Superior temporal gyrus (tissue), 1 donor: Measurements from ENCODE around the gene B3GNT4.
"Not testable (repeated sequence)": the region's sequence is repeated elsewhere in the genome, so short reads cannot be mapped to it uniquely, and the experiment has no call there.

Experiments used
- DNase-seq: peaks from one replicate; pipeline ENCODE4 v3.0.0-alpha.2; 2016; ENCODE audit errors: extremely low spot score

The B3GNT4 gene

DNA sequence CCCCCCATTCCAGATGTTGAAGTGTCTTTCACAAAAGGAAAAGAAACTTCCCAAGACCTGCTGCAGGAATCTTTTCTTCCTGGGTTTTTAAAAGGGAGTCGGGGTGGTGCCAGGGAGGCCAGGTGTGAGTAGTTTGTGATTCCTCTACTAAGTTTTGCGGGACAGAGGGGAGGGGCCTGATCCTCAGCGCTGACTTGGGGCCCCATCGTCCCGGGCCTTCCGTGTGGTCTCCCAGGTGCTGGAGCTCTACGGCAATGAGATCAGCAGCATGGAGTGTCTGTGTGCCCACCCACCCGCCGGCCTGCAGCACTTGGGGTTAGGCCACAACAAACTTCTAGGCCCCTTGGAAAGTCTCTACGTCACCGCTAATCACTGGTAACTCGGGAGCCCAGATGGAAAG lies 16.0 kb upstream of the B3GNT4 start:
- no peak for DNase-seq

DNA sequence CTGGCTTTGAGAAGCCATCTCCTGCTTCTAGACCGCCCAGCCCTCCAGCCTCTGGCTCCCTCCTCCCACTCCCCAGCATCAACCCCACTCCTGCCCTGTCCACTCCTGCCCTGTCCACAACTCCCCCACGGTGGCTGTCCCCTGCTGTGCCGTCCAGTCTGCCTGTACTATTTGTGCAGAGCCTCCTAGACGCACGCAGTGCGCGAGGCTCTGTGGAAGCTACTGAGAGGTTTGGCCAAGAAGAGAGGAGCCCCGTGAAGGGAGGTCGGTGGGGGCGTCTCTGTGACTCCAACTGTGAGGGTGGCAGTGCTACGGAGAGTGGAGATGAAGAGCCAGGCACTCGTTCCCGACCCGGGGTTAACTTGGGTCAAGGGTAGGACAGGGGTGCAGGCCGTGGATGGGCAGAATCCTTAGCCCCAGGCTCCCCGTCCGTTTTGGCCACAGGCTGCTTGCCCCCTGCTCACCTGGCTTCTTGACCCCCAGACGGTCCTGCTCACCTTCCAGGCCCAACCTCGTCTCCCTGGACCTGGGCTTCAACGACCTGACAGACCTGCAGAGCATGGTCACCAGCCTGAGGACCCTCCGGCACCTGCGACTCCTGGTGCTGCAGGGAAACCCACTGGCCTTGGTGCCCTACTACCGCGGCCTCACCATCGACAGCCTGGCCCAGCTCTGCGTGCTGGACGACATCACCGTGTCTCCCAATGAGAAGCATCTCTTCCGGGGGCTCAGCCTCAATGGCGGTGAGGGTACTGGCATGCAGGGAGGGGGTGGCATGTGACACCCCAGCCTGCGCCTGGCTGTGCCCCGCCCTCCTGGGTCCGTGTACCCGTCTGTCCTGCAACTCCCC lies 13.7 kb upstream of the B3GNT4 start:
- no peak for DNase-seq

GRCh38 chr12:122190842-122191668 lies 12.5 kb upstream of the B3GNT4 start:
- peak; percentile 45 for DNase-seq

- no peak for DNase-seq
Observed at GRCh38 chr12:122192441-122192840, 11.1 kb upstream of the B3GNT4 start.

DNA sequence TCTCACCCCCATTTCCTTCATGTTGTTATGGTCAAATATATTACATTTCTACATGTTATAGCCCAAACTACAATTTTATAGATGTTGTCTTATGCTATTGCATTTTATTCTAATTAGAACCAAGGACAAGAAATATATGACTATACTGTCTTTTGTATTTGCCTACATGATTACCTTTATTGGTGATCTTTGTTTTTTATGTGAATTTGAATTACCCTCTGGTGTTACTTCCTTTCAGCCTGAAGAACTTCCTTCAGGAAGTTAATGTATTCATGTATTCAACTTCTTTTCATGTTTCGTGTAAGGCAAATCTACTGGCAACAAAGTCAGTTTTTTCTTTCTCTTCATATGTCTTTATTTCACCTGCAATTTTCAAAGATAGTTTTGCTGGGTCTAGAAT lies 8.7 kb upstream of the B3GNT4 start:
- DNase-seq, result no peak

DNA sequence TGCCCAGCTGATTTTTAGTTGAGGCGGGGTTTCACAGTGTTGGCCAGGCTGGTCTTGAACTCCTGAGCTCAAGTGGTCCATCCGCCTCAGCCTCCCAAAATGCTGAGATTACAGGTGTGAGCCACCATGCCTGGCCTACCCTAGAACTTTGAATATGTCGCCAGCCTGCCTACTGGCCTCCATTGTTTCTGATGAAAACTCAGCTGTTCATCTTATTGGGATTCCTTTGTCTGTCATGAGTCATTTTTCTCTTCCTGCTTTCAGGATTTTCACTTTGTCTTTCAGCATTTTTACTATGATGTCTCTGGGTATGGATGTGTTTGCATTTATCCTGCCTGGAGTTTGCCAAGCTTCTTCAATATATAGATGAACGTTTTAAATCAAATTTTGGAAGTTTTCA lies 8.1 kb upstream of the B3GNT4 start:
- no peak for DNase-seq

DNA sequence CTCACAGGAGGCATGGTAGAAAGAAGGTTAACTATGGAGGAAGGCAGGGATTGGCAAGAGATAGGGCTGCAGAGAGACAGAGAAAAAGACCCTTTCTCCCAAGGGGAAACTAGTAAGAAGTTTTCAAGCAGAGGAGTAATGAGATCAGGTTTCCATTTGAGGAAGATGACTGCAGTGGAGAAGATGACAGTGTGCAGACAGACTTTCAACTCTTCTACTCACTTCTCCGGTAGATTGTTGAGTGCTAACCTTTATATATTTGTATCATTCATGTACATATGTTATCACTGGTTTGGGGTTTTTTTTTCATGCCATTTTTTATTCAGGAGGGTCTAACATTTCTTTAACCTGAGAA lies 5.9 kb upstream of the B3GNT4 start:
- DNase-seq, result no peak

GRCh38 chr12:122199484-122200355 lies 3.8 kb upstream of the B3GNT4 start:
- no peak for DNase-seq

- no peak for DNase-seq
Observed at GRCh38 chr12:122200541-122201175, 2.9 kb upstream of the B3GNT4 start.

- no peak for DNase-seq
Observed at GRCh38 chr12:122201381-122201780, 2.1 kb upstream of the B3GNT4 start.

- DNase-seq, result no peak
Observed at GRCh38 chr12:122202017-122202416, 1.5 kb upstream of the B3GNT4 start.

GRCh38 chr12:122202811-122203210 lies 698 bp upstream of the B3GNT4 start:
- not testable (repeated sequence) for DNase-seq

DNA sequence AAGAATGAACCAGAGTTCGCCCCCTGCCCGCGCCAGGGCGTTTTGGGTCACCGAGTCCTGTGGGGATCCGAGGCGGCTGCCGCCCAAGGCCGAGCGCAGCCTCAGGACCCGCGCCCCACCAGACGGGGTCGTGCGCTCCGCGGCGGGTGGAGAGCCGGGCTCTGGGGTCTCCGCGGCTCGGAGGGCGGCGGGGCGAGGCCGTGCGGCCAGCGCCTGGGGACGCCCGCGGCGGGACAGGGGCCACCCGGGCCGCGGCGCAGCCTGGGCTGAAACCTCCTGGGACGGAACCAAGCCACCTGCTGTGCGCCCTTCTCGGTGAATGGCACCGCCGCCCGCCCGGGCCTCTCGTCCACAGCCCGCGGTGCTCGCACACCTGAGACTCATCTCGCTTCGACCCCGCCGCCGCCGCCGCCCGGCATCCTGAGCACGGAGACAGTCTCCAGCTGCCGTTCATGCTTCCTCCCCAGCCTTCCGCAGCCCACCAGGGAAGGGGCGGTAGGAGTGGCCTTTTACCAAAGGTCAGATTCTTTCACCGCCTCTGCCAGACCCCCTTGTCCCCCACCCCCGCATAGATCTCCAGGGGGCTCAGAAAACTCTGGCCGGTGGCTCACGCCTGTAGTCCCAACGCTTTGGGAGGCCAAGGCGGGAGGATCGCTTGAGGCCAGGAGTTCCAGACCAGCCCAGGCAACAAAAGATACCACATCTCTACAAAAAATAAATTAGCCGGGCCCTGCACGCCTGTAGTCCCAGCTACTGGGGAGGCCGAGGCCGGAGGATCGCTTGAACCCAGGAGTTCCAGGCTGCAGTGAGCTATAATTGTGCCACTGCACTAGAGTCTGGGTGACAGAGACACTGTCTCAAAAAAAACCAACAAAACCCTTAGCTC lies 901 bp downstream of the B3GNT4 start:
- DNase-seq, result no peak

GRCh38 chr12:122205053-122205925 lies 1.8 kb downstream of the B3GNT4 start:
- no peak for DNase-seq

DNA sequence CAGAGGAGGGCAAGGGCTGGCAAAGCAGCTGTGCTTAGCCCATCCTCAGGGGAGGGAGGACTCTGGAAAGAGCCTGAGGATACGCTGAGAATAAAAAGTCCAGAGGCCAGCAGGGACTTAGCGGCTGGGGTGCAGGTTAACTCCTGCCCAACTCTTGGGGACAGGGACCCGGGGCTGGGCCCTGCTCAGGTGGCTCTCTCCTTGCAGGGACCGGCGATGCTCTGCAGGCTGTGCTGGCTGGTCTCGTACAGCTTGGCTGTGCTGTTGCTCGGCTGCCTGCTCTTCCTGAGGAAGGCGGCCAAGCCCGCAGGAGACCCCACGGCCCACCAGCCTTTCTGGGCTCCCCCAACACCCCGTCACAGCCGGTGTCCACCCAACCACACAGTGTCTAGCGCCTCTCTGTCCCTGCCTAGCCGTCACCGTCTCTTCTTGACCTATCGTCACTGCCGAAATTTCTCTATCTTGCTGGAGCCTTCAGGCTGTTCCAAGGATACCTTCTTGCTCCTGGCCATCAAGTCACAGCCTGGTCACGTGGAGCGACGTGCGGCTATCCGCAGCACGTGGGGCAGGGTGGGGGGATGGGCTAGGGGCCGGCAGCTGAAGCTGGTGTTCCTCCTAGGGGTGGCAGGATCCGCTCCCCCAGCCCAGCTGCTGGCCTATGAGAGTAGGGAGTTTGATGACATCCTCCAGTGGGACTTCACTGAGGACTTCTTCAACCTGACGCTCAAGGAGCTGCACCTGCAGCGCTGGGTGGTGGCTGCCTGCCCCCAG lies 2.8 kb downstream of the B3GNT4 start:
- DNase-seq, result no peak

DNA sequence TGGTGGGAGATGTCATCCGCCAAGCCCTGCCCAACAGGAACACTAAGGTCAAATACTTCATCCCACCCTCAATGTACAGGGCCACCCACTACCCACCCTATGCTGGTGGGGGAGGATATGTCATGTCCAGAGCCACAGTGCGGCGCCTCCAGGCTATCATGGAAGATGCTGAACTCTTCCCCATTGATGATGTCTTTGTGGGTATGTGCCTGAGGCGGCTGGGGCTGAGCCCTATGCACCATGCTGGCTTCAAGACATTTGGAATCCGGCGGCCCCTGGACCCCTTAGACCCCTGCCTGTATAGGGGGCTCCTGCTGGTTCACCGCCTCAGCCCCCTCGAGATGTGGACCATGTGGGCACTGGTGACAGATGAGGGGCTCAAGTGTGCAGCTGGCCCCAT lies 3.5 kb downstream of the B3GNT4 start:
- no peak for DNase-seq

DNA sequence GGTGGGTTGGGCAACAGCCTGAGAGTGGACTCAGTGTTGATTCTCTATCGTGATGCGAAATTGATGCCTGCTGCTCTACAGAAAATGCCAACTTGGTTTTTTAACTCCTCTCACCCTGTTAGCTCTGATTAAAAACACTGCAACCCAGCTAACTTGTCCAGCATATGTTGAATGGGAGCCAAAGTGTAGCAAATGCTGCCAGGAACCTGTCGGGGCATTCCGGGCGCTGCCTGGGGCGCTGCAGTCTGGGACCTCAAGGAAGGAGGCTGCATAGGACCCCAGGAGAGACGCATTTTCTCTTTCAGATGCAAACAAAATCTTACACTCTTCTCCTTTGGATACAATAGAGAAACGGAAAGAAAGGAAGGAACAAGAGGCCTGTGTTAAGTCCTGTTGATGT lies 3.9 kb downstream of the B3GNT4 start:
- DNase-seq, result no peak

DNA sequence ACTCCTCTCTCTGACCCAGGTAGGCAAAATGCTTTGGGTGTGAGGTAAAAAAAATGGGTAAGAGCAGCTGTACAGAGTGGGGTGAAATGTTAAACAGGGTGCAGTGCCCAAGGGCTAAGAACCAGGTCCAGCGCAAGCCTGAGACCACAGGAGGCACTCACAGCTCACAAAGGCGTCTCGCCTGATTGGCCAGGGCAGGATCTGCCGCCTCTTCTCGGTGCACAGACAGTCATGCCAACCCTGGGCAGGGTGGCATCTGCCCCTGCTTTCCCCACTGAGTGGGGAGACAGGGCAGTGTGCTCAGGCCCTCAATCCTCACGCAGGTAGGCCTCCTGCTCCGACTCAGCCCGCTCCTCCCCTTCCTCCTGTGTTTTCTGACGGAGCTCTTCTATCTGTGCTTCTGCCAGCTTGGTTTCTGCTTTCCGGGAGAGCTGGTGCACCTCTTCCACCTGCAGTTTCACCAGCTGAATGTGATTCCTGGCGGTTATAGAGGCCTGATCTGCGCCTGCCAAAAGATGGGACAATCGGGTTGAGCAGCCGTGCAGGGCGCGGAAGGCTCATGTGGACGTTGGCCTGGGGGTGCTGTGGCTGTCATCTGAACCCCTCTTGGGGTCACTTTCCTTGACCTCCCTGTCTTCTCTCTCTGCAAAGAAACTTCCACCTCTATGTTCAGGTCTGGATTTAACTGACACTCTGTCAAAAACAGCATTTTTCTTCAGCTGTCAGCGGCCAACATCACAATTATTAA lies 4.7 kb downstream of the B3GNT4 start:
- DNase-seq, result no peak
